ENCODE measurements around the gene ANTXR1.

ANTXR1 gene

GRCh38 chr2:69013840-69014821 lies 1.2 kb downstream of the ANTXR1 start:
- Histone ChIP-seq H3K27me3 (no peaks in the 10 kb centered on the region), H3K27ac (peak overlapping the region; percentile 82 to 91), H3K4me1 (peaks cover 0 to 50% (median 28%) of the 10 kb centered on the region in 4 donors), H3K9me3 (no peaks in the 10 kb centered on the region), H3K4me3 (peak overlapping the region; percentile 78 to 90), H3K36me3 (no peaks in the 10 kb centered on the region)
- intact Hi-C loops (cut with DNase I; ENCODE audit: low total_unique reads): loop anchor here (2.0 to 10.0 kb wide), 3 partner anchors 91 to 493 kb away; no protein-coding TSS in a partner anchor
- TF ChIP-seq, protein P1, sequence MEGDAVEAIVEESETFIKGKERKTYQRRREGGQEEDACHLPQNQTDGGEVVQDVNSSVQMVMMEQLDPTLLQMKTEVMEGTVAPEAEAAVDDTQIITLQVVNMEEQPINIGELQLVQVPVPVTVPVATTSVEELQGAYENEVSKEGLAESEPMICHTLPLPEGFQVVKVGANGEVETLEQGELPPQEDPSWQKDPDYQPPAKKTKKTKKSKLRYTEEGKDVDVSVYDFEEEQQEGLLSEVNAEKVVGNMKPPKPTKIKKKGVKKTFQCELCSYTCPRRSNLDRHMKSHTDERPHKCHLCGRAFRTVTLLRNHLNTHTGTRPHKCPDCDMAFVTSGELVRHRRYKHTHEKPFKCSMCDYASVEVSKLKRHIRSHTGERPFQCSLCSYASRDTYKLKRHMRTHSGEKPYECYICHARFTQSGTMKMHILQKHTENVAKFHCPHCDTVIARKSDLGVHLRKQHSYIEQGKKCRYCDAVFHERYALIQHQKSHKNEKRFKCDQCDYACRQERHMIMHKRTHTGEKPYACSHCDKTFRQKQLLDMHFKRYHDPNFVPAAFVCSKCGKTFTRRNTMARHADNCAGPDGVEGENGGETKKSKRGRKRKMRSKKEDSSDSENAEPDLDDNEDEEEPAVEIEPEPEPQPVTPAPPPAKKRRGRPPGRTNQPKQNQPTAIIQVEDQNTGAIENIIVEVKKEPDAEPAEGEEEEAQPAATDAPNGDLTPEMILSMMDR (IDR thresholded peaks at IDR 0.05): peak; percentile 22 to 24
- DNase-seq: no peak

- H3K9me3 ChIP-seq: no peaks in the 10 kb centered on the region
- no peaks in the 10 kb centered on the region for H3K36me3 ChIP-seq
- peak overlapping the region; percentile 21 to 37 for H3K27ac ChIP-seq
- no peak for DNase-seq
- peaks cover 0 to 79% (median 45%) of the 10 kb centered on the region in 4 donors for H3K4me1 ChIP-seq
- TF ChIP-seq, protein P1 (IDR thresholded peaks at IDR 0.05): no peak
- H3K4me3 ChIP-seq: peak overlapping the region; percentile 17 to 19
- H3K27me3 ChIP-seq: no peaks in the 10 kb centered on the region
- intact Hi-C loops (cut with DNase I; ENCODE audit: low total_unique reads): loop anchor here (10.0 kb wide), 1 partner anchor 88 kb away; no protein-coding TSS in a partner anchor
These were observed 4.1 kb downstream of the ANTXR1 start for GRCh38 chr2:69017080-69017479.

- peaks cover 0 to 87% (median 42%) of the 10 kb centered on the region in 4 donors for H3K4me1 ChIP-seq
- H3K9me3 ChIP-seq: no peaks in the 10 kb centered on the region
- H3K36me3 ChIP-seq: no peaks in the 10 kb centered on the region
- H3K27me3 ChIP-seq: no peaks in the 10 kb centered on the region
- H3K4me3 ChIP-seq: peak overlapping the region; percentile 17 to 19
- no peak for DNase-seq
- intact Hi-C loops (cut with DNase I; ENCODE audit: low total_unique reads): loop anchor here (10.0 kb wide), 1 partner anchor 87 kb away; no protein-coding TSS in a partner anchor
- TF ChIP-seq, protein P1 (IDR thresholded peaks at IDR 0.05): no peak
- peak overlapping the region; percentile 16 to 37 for H3K27ac ChIP-seq
These were observed 4.9 kb downstream of the ANTXR1 start for GRCh38 chr2:69017835-69018234.

DNA sequence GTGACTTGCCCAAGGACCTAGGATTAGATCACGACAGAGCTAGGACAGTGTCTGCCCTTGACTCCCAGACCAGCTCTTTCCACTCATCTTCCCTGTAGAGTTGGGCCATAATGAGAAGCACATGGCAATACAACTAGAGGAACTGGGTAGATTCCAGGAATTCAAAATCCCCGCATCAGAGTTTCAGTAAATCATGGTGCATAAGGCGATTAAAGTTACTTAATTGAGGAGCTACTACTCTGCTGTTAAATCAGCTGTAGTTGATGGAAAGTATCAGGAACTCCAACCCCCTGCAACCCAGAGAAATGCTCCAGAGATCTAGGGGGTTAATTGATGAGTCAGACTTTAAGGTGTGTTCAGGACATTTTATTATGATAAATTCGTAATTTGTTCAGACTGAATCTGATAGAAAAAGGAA lies 5.7 kb downstream of the ANTXR1 start:
- H3K27ac ChIP-seq: peak overlapping the region in 1 of 2 donors; percentile 37
- H3K4me3 ChIP-seq: no peak overlapping the region
- H3K27me3 ChIP-seq: no peaks in the 10 kb centered on the region
- TF ChIP-seq, protein P1 (IDR thresholded peaks at IDR 0.05): no peak
- H3K36me3 ChIP-seq: no peaks in the 10 kb centered on the region
- intact Hi-C loops (cut with DNase I; ENCODE audit: low total_unique reads): loop anchor here (10.0 kb wide), 1 partner anchor 86 kb away; no protein-coding TSS in a partner anchor
- H3K4me1 ChIP-seq: peaks cover 0 to 93% (median 43%) of the 10 kb centered on the region in 4 donors
- DNase-seq: no peak
- no peaks in the 10 kb centered on the region for H3K9me3 ChIP-seq

GRCh38 chr2:69020496-69021426 lies 7.8 kb downstream of the ANTXR1 start:
- Histone ChIP-seq H3K27ac (peak overlapping the region; percentile 1 to 26), H3K36me3 (no peaks in the 10 kb centered on the region), H3K4me3 (no peak overlapping the region), H3K27me3 (no peaks in the 10 kb centered on the region), H3K9me3 (no peaks in the 10 kb centered on the region), H3K4me1 (peaks cover 0 to 90% (median 39%) of the 10 kb centered on the region in 4 donors)
- intact Hi-C loops (cut with DNase I; ENCODE audit: low total_unique reads): loop anchor here (10.0 kb wide), 1 partner anchor 144 kb away; no protein-coding TSS in a partner anchor
- TF ChIP-seq, protein P1 (IDR thresholded peaks at IDR 0.05): no peak
- DNase-seq: no peak
